ENCODE data around the gene DCANP1. TPM values are rescaled to one million over a fixed set of nuclear protein-coding genes. Genes with fewer than 3 reads are reported as not detected.

The DCANP1 gene
- total and polyA plus RNA-seq, 2 donors (not counting 3 experiments of a cell fraction or from before 2014, with no cell fraction given) = not detected

- Histone ChIP-seq H3K4me1 (ENCODE audit: control insufficient read depth, extremely low read depth, insufficient read depth, low read length) (no peaks in the 10 kb centered on the region), H3K27me3 (ENCODE audit: control insufficient read depth in 2 of 2, insufficient read depth in 2 of 2, low read length in 2 of 2) (peaks cover 15 to 19% of the 10 kb centered on the region in 2 experiments), H3K4me3 (replicated peaks in 1 of 3; ENCODE audit: insufficient read depth in 1 of 3, low read depth in 1 of 3, low read length in 3 of 3) (no peak overlapping the region), H4K20me1 (replicated peaks; ENCODE audit: control insufficient read depth, extremely low read depth, insufficient read depth, low read length) (no peaks in the 10 kb centered on the region), H3K9me3 (replicated peaks; ENCODE audit: control insufficient read depth, insufficient read depth, low read length) (no peaks in the 10 kb centered on the region), H3K79me2 (ENCODE audit: control insufficient read depth, insufficient read depth, low read length) (no peaks in the 10 kb centered on the region), H3K4me2 (ENCODE audit: insufficient read depth, low read length) (no peak overlapping the region), H3K27ac (ENCODE audit: insufficient read depth, low read depth, low read length) (no peak overlapping the region), H3K36me3 (ENCODE audit: control insufficient read depth in 2 of 2, extremely low read depth in 1 of 2, insufficient read depth in 2 of 2, low read length in 2 of 2) (no peaks in the 10 kb centered on the region), H3K9me1 (replicated peaks; ENCODE audit: control insufficient read depth, extremely low read depth, insufficient read depth, low read length) (no peaks in the 10 kb centered on the region), H3K9ac (replicated peaks; ENCODE audit: extremely low read depth, insufficient read depth, low read length) (no peak overlapping the region), H2AFZ (ENCODE audit: low read depth, low read length) (no peak overlapping the region)
- dilution Hi-C loops (cut with MboI; ENCODE audit: extremely low pct_ligation_motif_present, low sequenced_read_pairs) = loop anchor here (25.0 kb wide), 1 partner anchor 106 kb away; no protein-coding TSS in a partner anchor
- ChIA-PET CTCF (interaction anchor here (1.2 to 21.5 kb wide), 16 partner anchors 10 to 210 kb away, joined by 3 to 664 read pairs (median 7); partner anchors contain the start of gene DCANP1), POLR2A (no interaction called here)
- DNase-seq (ENCODE audit: low read depth, low spot score) (no peak), FAIRE-seq (no peak)
- no TSS peak for BruUV-seq (replicated peaks)
- intact Hi-C loops (cut with micrococcal nuclease) = loop anchor here (1.0 kb wide), 1 partner anchor 110 kb away; no protein-coding TSS in a partner anchor
- TF ChIP-seq GATA2 (IDR thresholded peaks at IDR 0.05; ENCODE audit: insufficient read depth, insufficient read length, low read depth, low read length) (no peak), POLR2AphosphoS5 (IDR thresholded peaks at IDR 0.05; ENCODE audit: insufficient read depth, low read depth, low read length) (no peak), JUN (IDR thresholded peaks at IDR 0.05; ENCODE audit: borderline replicate concordance, insufficient read depth, insufficient read length, low read depth) (no peak), MYC (IDR thresholded peaks at IDR 0.05; ENCODE audit: low read depth, low read length) (no peak), POLR2A (IDR thresholded peaks at IDR 0.05; ENCODE audit: low read depth, low read length) (no peak), EZH2 (IDR thresholded peaks at IDR 0.05; ENCODE audit: borderline replicate concordance, low read depth, low read length, severe bottlenecking) (no peak), CTCF (IDR thresholded peaks at IDR 0.05; ENCODE audit: extremely low read depth in 1 of 2, insufficient read depth in 1 of 2, low read depth in 1 of 2, low read length in 2 of 2) (no peak)
- TF ChIP-seq, protein P1, sequence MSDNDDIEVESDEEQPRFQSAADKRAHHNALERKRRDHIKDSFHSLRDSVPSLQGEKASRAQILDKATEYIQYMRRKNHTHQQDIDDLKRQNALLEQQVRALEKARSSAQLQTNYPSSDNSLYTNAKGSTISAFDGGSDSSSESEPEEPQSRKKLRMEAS (IDR thresholded peaks at IDR 0.05; ENCODE audit: insufficient read depth, insufficient read length) = no peak
Observed at GRCh38 chr5:135456238-135457099, 9.3 kb upstream of the DCANP1 start.

Measured in endothelial cell of umbilical vein (primary cell).